ENCODE measurements around the gene VEGFC.

VEGFC gene

DNA sequence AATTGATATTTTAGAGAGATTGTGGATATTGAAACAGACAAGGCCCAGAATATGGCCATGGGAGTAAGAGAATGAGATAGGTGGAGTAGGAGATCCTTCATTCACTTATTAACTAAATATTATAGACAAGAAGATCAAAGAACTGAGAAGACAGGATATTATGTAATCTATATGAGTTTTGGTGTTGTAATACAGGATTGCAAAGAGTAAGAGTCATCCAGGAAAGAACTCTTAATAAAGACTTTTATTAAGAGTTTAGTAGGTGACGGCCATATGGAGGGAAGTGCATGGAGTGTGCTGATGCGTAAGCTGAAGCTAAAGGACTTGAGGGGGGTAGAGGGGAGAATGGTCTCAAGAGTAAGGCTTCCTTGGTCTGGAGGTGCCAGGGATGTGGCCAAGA, 153.7 kb downstream of the VEGFC start:
- TF ChIP-seq, protein P1, sequence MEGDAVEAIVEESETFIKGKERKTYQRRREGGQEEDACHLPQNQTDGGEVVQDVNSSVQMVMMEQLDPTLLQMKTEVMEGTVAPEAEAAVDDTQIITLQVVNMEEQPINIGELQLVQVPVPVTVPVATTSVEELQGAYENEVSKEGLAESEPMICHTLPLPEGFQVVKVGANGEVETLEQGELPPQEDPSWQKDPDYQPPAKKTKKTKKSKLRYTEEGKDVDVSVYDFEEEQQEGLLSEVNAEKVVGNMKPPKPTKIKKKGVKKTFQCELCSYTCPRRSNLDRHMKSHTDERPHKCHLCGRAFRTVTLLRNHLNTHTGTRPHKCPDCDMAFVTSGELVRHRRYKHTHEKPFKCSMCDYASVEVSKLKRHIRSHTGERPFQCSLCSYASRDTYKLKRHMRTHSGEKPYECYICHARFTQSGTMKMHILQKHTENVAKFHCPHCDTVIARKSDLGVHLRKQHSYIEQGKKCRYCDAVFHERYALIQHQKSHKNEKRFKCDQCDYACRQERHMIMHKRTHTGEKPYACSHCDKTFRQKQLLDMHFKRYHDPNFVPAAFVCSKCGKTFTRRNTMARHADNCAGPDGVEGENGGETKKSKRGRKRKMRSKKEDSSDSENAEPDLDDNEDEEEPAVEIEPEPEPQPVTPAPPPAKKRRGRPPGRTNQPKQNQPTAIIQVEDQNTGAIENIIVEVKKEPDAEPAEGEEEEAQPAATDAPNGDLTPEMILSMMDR (IDR thresholded peaks at IDR 0.05; ENCODE audit: extremely low read depth, insufficient read depth, missing control alignments), result no peak
- DNase-seq (ENCODE audit: low spot score), result no peak
- in situ Hi-C loops (cut with MboI; ENCODE audit: low pct_unique_long_range_greater_than_20kb, low sequenced_read_pairs, unreplicated experiment), result no loop called here

DNA sequence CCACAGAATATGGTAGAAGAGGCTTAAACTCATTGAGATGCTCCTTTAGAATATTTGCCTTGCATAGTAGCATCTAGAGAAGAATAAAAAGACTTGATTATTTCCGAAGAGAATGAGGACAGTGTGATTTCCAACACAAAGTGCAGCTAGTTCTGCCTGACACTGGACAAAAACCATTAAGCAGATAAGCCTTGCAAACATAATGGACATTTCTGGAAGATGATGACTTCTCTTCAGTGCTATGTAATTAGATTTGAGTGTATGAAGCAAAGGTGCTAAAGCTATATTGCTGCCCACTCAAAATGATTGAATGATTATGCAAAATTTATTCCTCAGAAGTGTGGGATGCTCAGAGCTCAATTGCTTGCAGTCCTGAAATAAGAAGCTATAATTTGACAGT, 156.4 kb downstream of the VEGFC start:
- in situ Hi-C loops (cut with MboI; ENCODE audit: low pct_unique_long_range_greater_than_20kb, low sequenced_read_pairs, unreplicated experiment), result no loop called here
- no peak for DNase-seq (ENCODE audit: low spot score)
- TF ChIP-seq, protein P1 (IDR thresholded peaks at IDR 0.05; ENCODE audit: extremely low read depth, insufficient read depth, missing control alignments), result no peak

DNA sequence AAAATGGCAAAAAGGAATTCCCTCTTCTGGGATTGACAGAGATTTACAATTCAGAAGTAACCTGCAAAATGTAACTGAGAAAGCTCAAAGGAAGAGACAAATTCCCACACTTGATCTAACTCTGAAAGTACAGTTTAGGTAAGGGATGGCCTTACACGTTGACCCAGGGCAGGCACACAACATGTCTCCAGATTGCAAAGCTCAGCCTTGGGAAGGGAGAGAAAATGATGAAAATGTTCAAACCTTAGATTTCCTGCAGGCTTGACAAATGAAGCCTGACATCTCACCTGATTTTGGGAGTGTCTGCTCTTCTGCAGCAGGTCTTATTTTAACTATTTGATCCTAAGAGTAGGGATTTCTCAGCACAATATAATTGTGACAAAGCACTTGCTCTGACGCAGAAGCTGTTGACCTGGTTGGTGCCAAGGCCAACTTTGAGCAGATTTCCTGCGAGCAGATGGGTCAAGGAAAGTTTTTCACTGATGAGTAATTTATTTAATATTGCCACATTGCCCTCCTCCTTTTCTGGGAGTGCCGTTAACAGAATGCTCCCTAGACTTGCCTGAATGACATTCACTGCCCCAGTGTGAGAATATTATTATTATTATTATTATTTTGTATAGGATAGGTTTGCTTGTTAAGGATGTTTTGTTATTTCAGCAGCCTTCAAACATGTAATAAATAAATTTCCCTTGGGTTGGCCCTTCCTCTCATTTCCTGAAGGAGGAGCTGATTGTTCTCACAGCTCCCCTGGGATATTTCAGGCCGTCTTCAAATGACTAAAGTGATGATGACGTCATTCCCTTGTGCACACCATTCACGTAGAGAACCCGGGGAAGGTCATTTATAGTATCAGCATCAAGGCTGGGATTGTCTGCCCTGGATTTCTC, 157.1 kb downstream of the VEGFC start:
- DNase-seq (ENCODE audit: low spot score), result no peak
- in situ Hi-C loops (cut with MboI; ENCODE audit: low pct_unique_long_range_greater_than_20kb, low sequenced_read_pairs, unreplicated experiment), result no loop called here
- TF ChIP-seq, protein P1 (IDR thresholded peaks at IDR 0.05; ENCODE audit: extremely low read depth, insufficient read depth, missing control alignments), result no peak

All from GM13977 (cell line).